K562 (cell line): Measurements from ENCODE around the gene ATMIN. TPM values are rescaled to one million over a fixed set of nuclear protein-coding genes. Genes with fewer than 3 reads are reported as not detected.

Source experiments
- ARID3B ChIP-seq: fragments of 250-450 bp; sonication (Bioruptor Pico); IDR thresholded peaks from 2 replicates; pipeline ENCODE4 v1.4.0; 2020; ENCODE audit warnings: borderline replicate concordance
- ATF1 ChIP-seq, 2 experiments: fragments of 450-650 bp in 1 of 2; IDR thresholded peaks; 2 replicates each; pipeline ENCODE4 v1.6.1; 2016; ENCODE audit warnings: missing compliant biosample characterization in 1 of 2, missing genetic modification characterization in 1 of 2
- ELF4 ChIP-seq: fragments of 450-650 bp; formaldehyde crosslinking; IDR thresholded peaks from 2 replicates; pipeline ENCODE4 v1.4.0; 2022; ENCODE audit warnings: missing genetic modification characterization
- EZH2 ChIP-seq: IDR thresholded peaks from 2 replicates; pipeline ENCODE4 v1.6.1; 2012; ENCODE audit warnings: low read depth, mild to moderate bottlenecking, inconsistent platforms, low read length, borderline replicate concordance
- FOXJ2 ChIP-seq: fragments of 200-800 bp; sonication (Bioruptor generic); IDR thresholded peaks from 2 replicates; pipeline ENCODE4 v1.6.1; 2016; ENCODE audit warnings: missing genetic modification characterization, missing compliant biosample characterization
- JUN ChIP-seq, 2 experiments: sonication (generic) in 1 of 2; formaldehyde crosslinking in 1 of 2; IDR thresholded peaks; 2 replicates each; pipeline versions ENCODE4 v1.6.1 to v1.8.0; 2012 to 2022; ENCODE audit warnings: borderline replicate concordance in 2 of 2, mild to moderate bottlenecking in 2 of 2, improper control_type of control experiment in 1 of 2, low read depth in 1 of 2, low read length in 1 of 2, missing genetic modification reagents in 1 of 2
- PHF8 ChIP-seq: fragments of 200-600 bp; sonication (generic); IDR thresholded peaks from 2 replicates; pipeline ENCODE4 v1.6.1; 2012; ENCODE audit warnings: mixed run types, mild to moderate bottlenecking, inconsistent platforms, low read length, moderate library complexity, borderline replicate concordance
- PTBP1 ChIP-seq: fragments of 200-400 bp; formaldehyde crosslinking; IDR thresholded peaks from 2 replicates; pipeline ENCODE4 v1.6.1; 2017; ENCODE audit warnings: low read depth, low read length
- RBM34 ChIP-seq: fragments of 200-400 bp; formaldehyde crosslinking; IDR thresholded peaks from 2 replicates; pipeline ENCODE4 v1.6.1; 2018; ENCODE audit warnings: low read length, borderline replicate concordance; ENCODE audit not compliant: insufficient read depth
- RFX7 ChIP-seq: fragments of 250-450 bp; sonication (Bioruptor Pico); IDR thresholded peaks from 2 replicates; pipeline ENCODE4 v1.5.1; 2021; ENCODE audit warnings: mild to moderate bottlenecking
- SUPT5H ChIP-seq: fragments of 450-650 bp; IDR thresholded peaks from 2 replicates; pipeline ENCODE4 v1.6.1; 2016
- TEAD4 ChIP-seq, 2 experiments: sonication (generic) in 1 of 2; formaldehyde crosslinking in 1 of 2; IDR thresholded peaks; 2 replicates each; pipeline versions ENCODE4 v1.6.1 to v1.8.0; 2012 to 2022; ENCODE audit warnings: borderline replicate concordance in 1 of 2, inconsistent platforms in 1 of 2, low read length in 1 of 2, mild to moderate bottlenecking in 1 of 2, missing genetic modification reagents in 1 of 2
- TFAP4 ChIP-seq: sonication (generic); formaldehyde crosslinking; IDR thresholded peaks from 2 replicates; pipeline ENCODE4 v1.8.0; 2022; ENCODE audit warnings: missing genetic modification reagents, mild to moderate bottlenecking, moderate library complexity, borderline replicate concordance
- TRIM24 ChIP-seq, 2 experiments: fragments of 450-650 bp; IDR thresholded peaks; 2 replicates each; pipeline ENCODE4 v1.6.1; 2016
- U2AF2 ChIP-seq: fragments of 200-400 bp; formaldehyde crosslinking; optimal IDR thresholded peaks from 2 replicates; pipeline ENCODE3; 2017; ENCODE audit warnings: low read depth, mild to moderate bottlenecking, low read length
- USF2 ChIP-seq: sonication (generic); formaldehyde crosslinking; IDR thresholded peaks from 2 replicates; pipeline ENCODE4 v1.5.0; 2020; ENCODE audit warnings: missing genetic modification reagents
- XRCC5 ChIP-seq: fragments of 200-400 bp; formaldehyde crosslinking; IDR thresholded peaks from 2 replicates; pipeline ENCODE4 v1.6.1; 2017; ENCODE audit warnings: low read depth, mild to moderate bottlenecking, low read length
- ZHX1 ChIP-seq: fragments of 150-350 bp; conservative IDR thresholded peaks from 2 replicates; pipeline ENCODE4 v1.6.1; 2014; ENCODE audit warnings: low read length
- polyA plus RNA-seq, 8 experiments: library from polyadenylated mRNA; depleted of rRNA in 4 of 8; stranded (reverse) in 5 of 8; unstranded in 3 of 8; fragments of >200 nt; fragmentation: Nextera tagmentation in 2 of 8; fragmentation: Illumina TruSeq in 1 of 8; extraction: Ambion mirVana in 2 of 8; extraction: Trizol in 1 of 8; gene quantifications; 2 replicates each; pipeline versions ENCODE4 v1.2.1 to v1.2.3, GENCODE V29; 2011 to 2014; ENCODE audit warnings: inconsistent platforms in 1 of 8, missing spikeins in 1 of 8
- total RNA-seq, 7 experiments: library from RNA; depleted of rRNA in 6 of 7; stranded (reverse); fragments of >200 nt in 6 of 7; fragmentation: Illumina TruSeq in 2 of 7; extraction: Trizol in 2 of 7; gene quantifications; 2 replicates each; pipeline versions ENCODE4 v1.2.1 to v1.2.3, GENCODE V29; 2011 to 2021; ENCODE audit warnings: low replicate concordance in 1 of 7
- TF ChIP-seq, protein P1 (sequence below): conservative IDR thresholded peaks from 2 replicates; pipeline ENCODE4 v1.6.1; 2011; ENCODE audit warnings: low read depth, mild to moderate bottlenecking, low read length; ENCODE audit not compliant: control insufficient read depth

Gene ATMIN
- total and polyA plus RNA-seq, 9 of the 15 experiments (the other 6 are each of a cell fraction or from before 2014, with no cell fraction given): 6.7 to 40.9 (median 23.4) TPM

DNA sequence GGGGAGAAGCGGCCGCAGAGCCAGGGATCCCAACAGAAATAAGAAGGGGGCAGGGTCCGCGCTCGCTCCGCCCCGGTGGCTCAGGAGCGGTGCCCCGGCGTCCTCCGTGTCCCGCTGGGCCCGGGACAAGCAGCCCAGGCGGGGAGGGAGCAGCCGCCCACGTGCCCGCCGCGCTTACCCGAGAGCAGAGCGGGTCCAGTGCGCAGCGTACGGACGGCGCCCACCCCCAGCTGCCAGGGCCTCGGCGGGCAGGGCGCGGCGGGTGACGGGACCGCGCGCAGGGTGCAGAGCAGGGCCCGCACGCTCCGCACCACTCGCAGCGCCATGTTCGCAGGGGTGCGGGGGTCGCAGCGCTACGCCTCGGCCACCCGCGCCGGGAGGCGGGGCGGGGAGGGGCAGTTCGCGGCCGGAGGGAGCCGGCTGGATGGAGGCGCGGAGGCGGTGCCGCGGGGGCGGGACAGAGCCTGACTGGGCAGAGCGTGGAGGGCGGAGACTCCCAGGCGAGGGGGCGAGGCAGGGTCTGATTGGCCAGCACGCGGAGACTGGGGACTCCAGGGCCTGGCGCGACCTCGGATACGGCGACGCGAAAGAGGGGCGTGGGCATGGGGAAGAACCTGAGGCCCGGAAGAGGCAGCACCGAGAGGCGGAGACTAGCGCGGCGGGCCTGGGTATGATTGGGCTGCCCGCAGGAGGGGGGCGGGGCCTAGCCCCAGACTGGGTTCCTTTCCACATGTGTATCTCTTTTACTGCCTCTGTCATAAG, 60.5 kb downstream of the ATMIN start, which contains the start of gene GCSH (continued):
- no peak for TF ChIP-seq XRCC5
- TF ChIP-seq TFAP4 (CRISPR knock-in tag): peak; percentile 62
- no peak for TF ChIP-seq TRIM24 (IDR thresholded peaks at IDR 0.05)
- no peak for TF ChIP-seq SUPT5H
- TF ChIP-seq U2AF2: no peak
- TF ChIP-seq, protein P1, sequence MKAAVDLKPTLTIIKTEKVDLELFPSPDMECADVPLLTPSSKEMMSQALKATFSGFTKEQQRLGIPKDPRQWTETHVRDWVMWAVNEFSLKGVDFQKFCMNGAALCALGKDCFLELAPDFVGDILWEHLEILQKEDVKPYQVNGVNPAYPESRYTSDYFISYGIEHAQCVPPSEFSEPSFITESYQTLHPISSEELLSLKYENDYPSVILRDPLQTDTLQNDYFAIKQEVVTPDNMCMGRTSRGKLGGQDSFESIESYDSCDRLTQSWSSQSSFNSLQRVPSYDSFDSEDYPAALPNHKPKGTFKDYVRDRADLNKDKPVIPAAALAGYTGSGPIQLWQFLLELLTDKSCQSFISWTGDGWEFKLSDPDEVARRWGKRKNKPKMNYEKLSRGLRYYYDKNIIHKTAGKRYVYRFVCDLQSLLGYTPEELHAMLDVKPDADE: peak; percentile 61
- TF ChIP-seq USF2: peak; percentile 47
- TF ChIP-seq EZH2: no peak
- TF ChIP-seq PTBP1: no peak
- no peak for TF ChIP-seq ATF1 (CRISPR knock-in tag; IDR thresholded peaks at IDR 0.05)
- peak; percentile 80 for TF ChIP-seq ATF1 (tag; IDR thresholded peaks at IDR 0.05)
- 0 out of 2 replicates have a peak, but pooled peaks have one; percentile 32 for TF ChIP-seq ELF4 (CRISPR knock-in tag)
- TF ChIP-seq JUN (IDR thresholded peaks at IDR 0.05; ENCODE audit: borderline replicate concordance, low read depth, low read length): no peak
- TF ChIP-seq JUN (CRISPR knock-in tag; IDR thresholded peaks at IDR 0.05; ENCODE audit: borderline replicate concordance): peak; percentile 50; the same call in 1 of the 2 replicates
- no peak for TF ChIP-seq ZHX1
- TF ChIP-seq TEAD4 (IDR thresholded peaks at IDR 0.05; ENCODE audit: low read length): no peak
- TF ChIP-seq TEAD4 (CRISPR knock-in tag; IDR thresholded peaks at IDR 0.05; ENCODE audit: borderline replicate concordance): no peak
- TF ChIP-seq RBM34: 0 out of 2 replicates have a peak, but pooled peaks have one; percentile 73
- peak; percentile 57; the same call in 1 of the 2 replicates for TF ChIP-seq PHF8
- TF ChIP-seq ARID3B (CRISPR knock-in tag): 0 out of 2 replicates have a peak, but pooled peaks have one; percentile 21
- TF ChIP-seq RFX7 (CRISPR knock-in tag): no peak
- TF ChIP-seq FOXJ2: no peak
